HG03378 (cell line): ENCODE data around the gene FAM184B.
"Not testable (repeated sequence)": the region's sequence is repeated elsewhere in the genome, so short reads cannot be mapped to it uniquely, and the experiment has no call there.

Experiments used
- ATAC-seq: cut with Tn5 transposase; IDR thresholded peaks from one replicate; pipeline ENCODE4 v1.9.1; 2021; ENCODE audit warnings: mild to moderate bottlenecking, moderate library complexity; ENCODE audit not compliant: unreplicated experiment

Gene FAM184B

GRCh38 chr4:17721496-17722355, 59.7 kb downstream of the FAM184B start:
- ATAC-seq = no peak

- ATAC-seq = no peak
Measured at GRCh38 chr4:17719106-17719505, 62.3 kb downstream of the FAM184B start.

- ATAC-seq = no peak
Measured at GRCh38 chr4:17718471-17718870, 63.0 kb downstream of the FAM184B start.

- ATAC-seq = no peak
Measured at GRCh38 chr4:17717301-17717700, 64.1 kb downstream of the FAM184B start.

GRCh38 chr4:17715511-17715910, 65.9 kb downstream of the FAM184B start:
- no peak for ATAC-seq

- ATAC-seq = no peak
Measured at GRCh38 chr4:17713779-17714178, 67.6 kb downstream of the FAM184B start.

- ATAC-seq = no peak
Measured at GRCh38 chr4:17712166-17712565, 69.3 kb downstream of the FAM184B start.

GRCh38 chr4:17711206-17711605, 70.2 kb downstream of the FAM184B start:
- not testable (repeated sequence) for ATAC-seq

GRCh38 chr4:17709763-17710068, 71.7 kb downstream of the FAM184B start:
- no peak for ATAC-seq

DNA sequence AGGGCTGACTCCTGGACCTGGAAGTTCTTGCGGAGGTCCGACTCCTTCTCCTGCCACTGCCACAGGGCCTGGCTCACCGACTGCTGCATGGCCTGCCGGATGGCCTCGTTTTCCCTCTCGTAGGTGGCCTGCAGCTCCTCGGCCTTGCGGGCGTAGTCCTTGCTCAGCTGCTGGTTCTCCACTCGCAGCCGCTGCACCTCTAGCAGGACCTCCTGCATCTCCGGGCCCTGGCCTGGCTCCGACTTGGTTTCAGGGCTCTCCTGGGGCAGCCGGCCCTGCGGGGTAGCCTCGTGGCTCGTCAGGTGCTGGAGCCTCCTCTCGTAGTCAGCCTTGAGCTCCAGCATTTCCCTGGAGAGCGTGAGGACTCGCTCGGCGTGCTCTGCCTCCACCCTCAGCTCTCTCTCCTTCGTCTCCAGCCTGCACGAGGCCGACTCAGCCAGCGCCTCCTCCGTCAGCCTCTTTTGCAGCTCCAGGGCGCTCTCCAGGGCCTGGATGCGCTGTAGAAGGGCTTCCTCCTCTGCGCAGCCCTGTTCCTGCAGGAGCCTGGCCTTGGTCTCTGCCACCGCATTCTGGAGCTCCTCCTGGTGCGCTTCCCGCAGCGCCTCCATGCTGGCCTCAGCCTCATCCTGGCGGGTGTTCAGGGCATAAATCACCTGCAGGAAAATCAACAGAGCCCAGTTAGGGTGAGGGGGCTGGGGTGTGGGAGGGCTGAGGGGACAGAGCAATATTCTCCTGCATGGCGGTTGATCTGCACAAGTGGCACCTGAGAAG, 72.2 kb downstream of the FAM184B start:
- ATAC-seq = no peak

DNA sequence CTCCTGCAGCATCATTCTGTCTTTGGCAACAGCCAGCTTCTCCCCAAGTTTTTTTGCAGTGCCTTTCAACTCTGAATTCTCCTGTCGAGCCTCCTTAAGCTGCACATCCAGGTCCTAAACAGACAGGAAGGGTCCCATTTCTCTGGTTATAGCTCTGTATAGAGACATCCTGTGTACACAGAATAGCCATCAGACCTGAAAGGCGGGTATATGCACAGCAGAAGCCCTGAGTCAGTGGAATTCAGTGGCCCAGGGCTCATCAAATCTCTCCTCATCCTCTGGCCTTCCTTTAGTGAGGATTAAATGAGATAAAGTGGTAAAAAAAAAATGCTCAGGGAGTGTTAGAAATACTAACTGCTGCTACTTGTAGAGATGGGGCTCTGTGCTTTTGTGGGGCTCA, 73.8 kb downstream of the FAM184B start:
- no peak for ATAC-seq

GRCh38 chr4:17705107-17705506, 76.3 kb downstream of the FAM184B start:
- no peak for ATAC-seq

DNA sequence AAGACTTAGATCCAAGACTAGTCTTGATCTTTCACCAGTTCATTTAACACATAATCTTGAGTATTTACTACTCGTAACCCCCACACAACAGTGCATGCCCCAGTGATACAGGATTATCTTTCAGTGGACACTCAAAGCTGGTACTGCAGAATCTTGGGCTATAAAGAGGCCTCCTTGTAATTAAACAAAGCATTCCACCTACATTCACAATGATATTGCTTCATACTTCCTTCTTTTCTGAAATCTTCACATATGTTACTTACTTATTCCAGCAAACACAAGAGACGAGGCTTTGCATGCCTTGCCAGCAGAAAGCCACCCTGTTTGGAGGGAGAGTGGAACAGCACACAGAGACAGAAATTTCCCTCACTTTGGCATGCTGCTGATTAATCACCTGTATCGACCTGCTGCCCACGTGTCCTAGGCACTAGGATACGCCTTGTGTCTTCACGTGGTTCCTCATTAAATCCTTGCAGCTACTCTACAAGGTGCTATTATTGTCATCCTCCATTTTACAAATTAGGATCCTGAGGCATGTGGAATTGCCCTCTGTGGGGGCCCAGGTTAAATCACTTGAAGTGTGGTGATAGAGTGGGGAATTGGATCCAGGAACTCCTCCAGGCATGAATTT, 77.3 kb downstream of the FAM184B start:
- ATAC-seq = no peak

- ATAC-seq = no peak
Measured at GRCh38 chr4:17702641-17703040, 78.8 kb downstream of the FAM184B start.

DNA sequence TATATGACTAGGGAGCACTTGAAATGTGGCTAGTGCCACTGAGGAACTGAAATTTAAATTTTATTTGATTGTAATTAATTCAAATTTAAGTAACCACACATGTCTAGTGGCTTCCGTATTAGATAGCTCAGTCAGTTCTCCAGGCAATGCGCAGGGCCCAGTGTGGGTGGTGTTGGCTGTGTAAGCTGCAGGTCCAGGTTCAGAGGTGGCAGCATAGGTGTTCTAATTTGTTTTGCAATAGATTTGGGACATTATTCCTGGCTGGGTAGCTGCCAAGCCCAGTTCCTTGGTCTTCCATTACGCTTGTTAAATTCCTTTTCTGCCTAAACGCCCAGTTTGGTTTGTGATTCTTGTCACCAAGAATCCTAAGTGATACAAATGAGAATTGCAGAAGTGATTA, 79.5 kb downstream of the FAM184B start:
- ATAC-seq = no peak

DNA sequence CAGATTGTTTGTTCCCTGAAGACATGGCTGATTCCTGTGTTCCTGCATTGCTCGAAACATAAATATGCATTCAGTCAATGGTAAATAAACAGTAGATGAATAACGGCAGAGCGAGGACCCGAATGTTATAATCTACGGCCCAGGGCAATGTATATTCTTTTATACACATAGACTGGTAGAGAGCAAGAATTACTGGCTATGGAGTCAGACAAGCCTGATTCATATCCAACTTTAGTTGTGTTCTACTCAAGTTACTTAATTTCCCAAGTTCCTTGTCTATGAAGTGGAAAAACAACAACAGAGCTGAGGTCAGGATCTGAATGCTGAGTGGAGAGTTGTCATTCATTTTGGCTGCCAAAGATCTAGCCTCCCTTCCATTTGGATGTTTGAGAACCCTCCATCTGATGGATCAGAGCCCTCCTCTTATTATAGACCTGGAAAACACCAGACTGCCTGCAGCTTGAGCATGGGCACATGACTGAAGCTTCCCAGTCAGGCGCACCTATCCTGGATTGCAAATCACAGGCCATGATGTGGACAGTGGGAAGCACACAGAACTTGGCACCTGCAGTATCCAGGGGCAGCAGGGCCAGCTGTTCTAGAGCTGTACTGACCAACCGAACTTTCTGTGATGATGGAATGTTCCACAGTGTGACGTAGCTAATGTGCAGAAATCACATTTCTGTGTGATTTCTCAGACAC, 80.1 kb downstream of the FAM184B start:
- ATAC-seq = no peak

GRCh38 chr4:17699380-17699779, 82.0 kb downstream of the FAM184B start:
- no peak for ATAC-seq

DNA sequence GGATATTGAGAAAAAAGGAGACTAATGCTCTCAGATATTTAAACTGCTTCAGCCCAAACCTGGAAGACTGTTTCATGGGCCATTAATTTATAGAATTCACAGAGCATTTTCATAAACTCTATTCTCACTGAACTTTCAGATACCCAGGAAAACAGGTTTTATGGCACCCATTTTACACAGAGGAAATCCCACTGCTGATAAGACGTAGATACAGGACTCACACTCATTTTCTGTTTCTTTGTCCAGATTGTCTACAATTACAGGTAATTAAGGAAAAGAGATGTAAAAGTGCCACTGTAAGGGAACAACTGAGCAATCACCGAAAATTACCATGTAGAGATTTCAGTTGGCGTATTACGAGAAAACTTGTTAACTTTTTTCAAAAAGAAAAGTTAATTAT, 83.3 kb downstream of the FAM184B start:
- ATAC-seq = no peak

- ATAC-seq = no peak
Measured at GRCh38 chr4:17695341-17695740, 86.1 kb downstream of the FAM184B start.

- no peak for ATAC-seq
Measured at GRCh38 chr4:17694552-17694951, 86.9 kb downstream of the FAM184B start.

- ATAC-seq = no peak
Measured at GRCh38 chr4:17690898-17691297, 90.5 kb downstream of the FAM184B start.
